BLaER1 treated with 17β-estradiol and CSF1 and Interleukin-3, amounts not matched to agents 10 nM and 100 nM (cell line): Measurements from ENCODE around the gene SCD5.

ENCODE experiments used
- H3K27ac ChIP-seq, 11 experiments: shearing (Covaris generic); formaldehyde crosslinking; 2 replicates each; pipeline ENCODE4 v1.8.1; 2022
- H3K27me3 ChIP-seq, 11 experiments: shearing (Covaris generic); formaldehyde crosslinking; 2 replicates each; pipeline ENCODE4 v1.8.1; 2022
- H3K36me3 ChIP-seq, 11 experiments: shearing (Covaris generic); formaldehyde crosslinking; 2 replicates each; pipeline ENCODE4 v1.8.1; 2022
- H3K4me1 ChIP-seq, 10 experiments: shearing (Covaris generic); formaldehyde crosslinking; 2 replicates each; pipeline ENCODE4 v1.8.1; 2022
- H3K4me2 ChIP-seq, 11 experiments: shearing (Covaris generic); formaldehyde crosslinking; 2 replicates each; pipeline ENCODE4 v1.8.1; 2022
- H3K4me3 ChIP-seq, 10 experiments: shearing (Covaris generic); formaldehyde crosslinking; 2 replicates each; pipeline ENCODE4 v1.8.1; 2022
- H3K9ac ChIP-seq, 11 experiments: shearing (Covaris generic); formaldehyde crosslinking; 2 replicates each; pipeline ENCODE4 v1.8.1; 2022
- H3K9me3 ChIP-seq, 11 experiments: shearing (Covaris generic); formaldehyde crosslinking; replicated peaks in 1 of 11; 2 replicates each; pipeline ENCODE4 v1.8.1; 2022
- H4K20me1 ChIP-seq, 11 experiments: shearing (Covaris generic); formaldehyde crosslinking; 2 replicates each; pipeline ENCODE4 v1.8.1; 2022
- Cebpa-rat ChIP-seq, 11 experiments: shearing (Covaris generic); IDR thresholded peaks; 2 replicates each; pipeline ENCODE4 v1.8.1; 2022

The SCD5 gene

DNA sequence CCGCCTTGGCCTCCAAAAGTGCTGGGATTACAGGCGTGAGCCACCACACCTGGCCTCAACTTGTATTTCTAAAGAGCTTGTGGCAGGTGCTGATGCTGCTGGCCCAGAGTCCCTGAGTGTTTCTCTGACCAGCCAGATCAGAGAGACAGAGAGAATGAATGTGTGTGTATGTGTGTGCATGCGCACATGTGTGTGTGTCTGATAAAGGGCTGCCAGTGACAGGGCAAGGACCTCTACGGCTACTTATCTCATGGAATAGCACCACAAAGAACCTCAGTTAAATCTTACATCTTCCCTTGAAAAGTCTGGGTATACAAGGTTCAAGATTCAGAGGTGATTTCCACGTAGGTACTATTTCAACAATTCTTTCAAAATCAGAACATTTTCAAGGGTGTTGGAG is 86.0 kb downstream of the SCD5 start:
- H3K36me3 ChIP-seq, result 0 out of 22 replicates have a peak, but pooled peaks cover 0 to 2% (median 0%) of the 10 kb centered on the region in 11 experiments
- no peaks in the 10 kb centered on the region for H4K20me1 ChIP-seq
- peaks cover 29 to 76% (median 53%) of the 10 kb centered on the region in 10 experiments for H3K4me1 ChIP-seq
- H3K27ac ChIP-seq, result no peak overlapping the region
- H3K27me3 ChIP-seq, result no peaks in the 10 kb centered on the region
- TF ChIP-seq Cebpa-rat (IDR thresholded peaks at IDR 0.05), result no peak
- H3K9ac ChIP-seq, result no peak overlapping the region
- H3K4me2 ChIP-seq, result peak overlapping the region in 3 of 11 experiments; percentile 26 to 90 (median 84); a peak in 3 of 22 replicates
- no peak overlapping the region for H3K4me3 ChIP-seq
- peaks cover 0 to 1% (median 0%) of the 10 kb centered on the region in 11 experiments; a peak in 2 of 22 replicates for H3K9me3 ChIP-seq

DNA sequence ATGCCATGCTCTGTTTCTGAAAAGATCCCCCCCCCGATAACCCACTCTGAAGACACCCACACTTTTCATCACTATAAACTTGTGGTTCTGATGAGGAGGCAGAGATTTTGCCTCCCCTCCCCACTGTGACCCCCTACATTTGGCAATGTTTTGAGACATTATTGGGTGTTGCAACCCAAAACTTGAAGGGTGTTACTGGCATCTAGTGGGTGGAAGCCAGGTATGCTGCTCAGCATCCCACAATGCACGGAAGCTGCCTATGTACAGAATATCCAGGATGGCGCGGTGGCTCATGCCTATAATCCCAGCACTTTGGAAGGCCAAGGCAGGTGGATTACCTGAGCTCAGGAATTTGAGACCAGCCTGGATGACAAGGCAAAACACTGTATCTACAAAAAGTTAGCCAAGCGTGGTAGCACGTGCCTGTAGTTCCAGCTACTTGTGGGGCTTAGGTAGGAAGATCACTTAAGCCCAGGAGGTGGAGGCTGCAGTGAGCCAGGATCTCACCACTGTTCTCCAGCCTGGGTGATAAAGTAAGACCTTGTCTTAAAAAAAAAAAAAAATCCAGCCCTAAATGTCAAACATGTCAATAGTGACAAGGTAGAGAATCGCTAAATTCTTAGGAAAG is 87.3 kb downstream of the SCD5 start:
- Histone ChIP-seq H3K9me3 (peaks cover 0 to 7% (median 0%) of the 10 kb centered on the region in 11 experiments; a peak in 2 of 22 replicates), H3K4me2 (peak overlapping the region in 8 of 11 experiments; percentile 7 to 61 (median 32); a peak in 13 of 22 replicates), H3K36me3 (0 out of 22 replicates have a peak, but pooled peaks cover 0 to 3% (median 0%) of the 10 kb centered on the region in 11 experiments), H3K4me1 (peaks cover 26 to 74% (median 47%) of the 10 kb centered on the region in 10 experiments), H3K9ac (no peak overlapping the region), H3K27ac (no peak overlapping the region), H4K20me1 (no peaks in the 10 kb centered on the region), H3K27me3 (no peaks in the 10 kb centered on the region), H3K4me3 (no peak overlapping the region)
- TF ChIP-seq Cebpa-rat (IDR thresholded peaks at IDR 0.05), result no peak

DNA sequence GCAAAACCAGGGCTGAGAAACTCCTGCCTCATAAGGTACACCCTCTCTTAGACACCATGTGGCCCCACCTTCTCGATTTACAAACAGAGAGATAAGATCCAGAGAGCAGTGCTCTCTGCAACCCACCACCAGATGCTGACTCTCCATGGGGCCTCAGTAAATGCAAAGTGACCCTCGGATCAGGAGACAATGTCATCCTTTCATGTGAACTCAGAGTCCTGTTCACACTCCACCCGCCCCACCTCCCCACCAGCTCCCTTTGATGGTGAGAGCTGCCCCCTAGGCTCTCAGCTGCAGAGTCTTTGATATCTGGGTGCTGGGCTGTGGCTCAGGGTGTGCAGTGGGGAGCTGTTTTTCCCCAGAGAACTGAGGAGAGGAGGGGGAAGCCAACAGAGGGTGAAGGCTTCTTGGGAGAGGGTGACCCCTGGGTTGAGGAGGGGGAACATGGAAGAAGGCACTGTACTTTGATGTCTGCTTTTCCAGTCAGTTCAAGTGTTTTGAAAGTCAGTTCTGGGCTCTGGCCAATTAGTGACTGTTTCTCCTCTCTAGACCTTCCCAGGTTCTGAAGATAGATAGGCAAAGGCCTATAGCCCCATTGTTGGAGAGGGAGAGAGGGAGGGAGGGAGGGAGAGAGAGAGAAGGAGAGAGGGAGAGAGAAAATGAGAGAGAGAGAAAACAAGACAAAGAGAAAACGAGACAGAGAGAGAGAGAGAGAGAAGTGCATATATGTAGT is 88.2 kb downstream of the SCD5 start:
- Histone ChIP-seq H3K4me2 (peak overlapping the region in 6 of 11 experiments; percentile 19 to 61 (median 53); a peak in 10 of 22 replicates), H4K20me1 (no peaks in the 10 kb centered on the region), H3K4me3 (no peak overlapping the region), H3K27ac (no peak overlapping the region), H3K36me3 (0 out of 22 replicates have a peak, but pooled peaks cover 0 to 3% (median 0%) of the 10 kb centered on the region in 11 experiments), H3K9me3 (peaks cover 0 to 7% (median 0%) of the 10 kb centered on the region in 11 experiments; a peak in 2 of 22 replicates), H3K4me1 (peaks cover 17 to 74% (median 47%) of the 10 kb centered on the region in 10 experiments), H3K9ac (no peak overlapping the region), H3K27me3 (no peaks in the 10 kb centered on the region)
- no peak for TF ChIP-seq Cebpa-rat (IDR thresholded peaks at IDR 0.05)

DNA sequence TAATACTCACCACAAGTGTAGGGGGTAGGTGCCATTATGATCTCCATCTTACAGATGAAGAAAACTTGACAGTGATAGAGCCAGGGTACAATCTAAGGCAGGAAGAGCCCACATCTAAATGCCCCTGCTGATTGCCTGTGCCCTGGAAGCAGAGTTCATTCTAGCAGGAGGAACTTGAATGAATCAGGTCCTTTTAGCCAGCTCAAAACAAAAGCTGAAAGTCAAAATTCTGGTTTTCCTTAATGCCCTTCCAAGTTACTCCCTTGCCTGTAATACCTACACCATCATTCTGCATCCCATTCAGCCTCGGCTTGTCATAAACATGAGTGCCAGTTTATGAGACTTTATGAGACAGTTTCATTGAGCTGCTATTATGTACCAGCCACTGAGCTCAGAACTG is 89.6 kb downstream of the SCD5 start:
- no peak overlapping the region for H3K9ac ChIP-seq
- no peak overlapping the region for H3K4me3 ChIP-seq
- H3K4me2 ChIP-seq, result no peak overlapping the region
- TF ChIP-seq Cebpa-rat (IDR thresholded peaks at IDR 0.05), result no peak
- peaks cover 0 to 12% (median 4%) of the 10 kb centered on the region in 11 experiments; a peak in 6 of 22 replicates for H3K36me3 ChIP-seq
- no peak overlapping the region for H3K27ac ChIP-seq
- H3K27me3 ChIP-seq, result no peaks in the 10 kb centered on the region
- peaks cover 3 to 64% (median 34%) of the 10 kb centered on the region in 10 experiments; a peak in 17 of 20 replicates for H3K4me1 ChIP-seq
- peaks cover 0 to 7% (median 0%) of the 10 kb centered on the region in 11 experiments; a peak in 2 of 22 replicates for H3K9me3 ChIP-seq
- H4K20me1 ChIP-seq, result no peaks in the 10 kb centered on the region

DNA sequence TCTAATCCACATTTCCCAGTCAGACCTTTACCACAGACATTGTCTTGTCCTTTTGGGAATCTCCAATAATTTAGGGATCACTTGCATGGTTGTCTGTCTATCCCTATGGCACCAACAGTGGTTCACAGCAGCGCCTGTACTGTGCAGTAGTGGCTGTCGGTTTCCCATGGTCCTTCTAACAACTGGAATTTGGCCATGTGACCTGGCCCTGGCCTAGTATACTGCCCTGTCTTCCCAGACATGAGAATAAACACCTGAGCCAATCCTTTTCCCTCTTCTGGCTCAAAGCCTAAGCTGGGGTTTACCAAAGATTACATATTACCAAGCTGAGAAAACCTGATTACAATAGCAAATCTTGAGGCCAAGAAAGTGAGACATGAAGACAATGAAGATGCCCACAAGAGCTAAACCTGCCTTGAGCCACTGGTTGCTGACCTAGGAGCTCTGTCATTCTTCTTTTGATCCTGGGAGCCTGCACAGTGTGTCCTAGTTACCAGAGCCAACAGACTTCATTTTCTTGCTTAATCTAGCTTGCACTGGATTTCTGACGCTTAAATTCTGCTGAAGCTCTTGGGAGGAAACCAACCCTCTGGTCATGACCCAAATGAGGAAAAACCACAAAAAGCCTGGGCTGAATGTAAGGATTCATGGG is 92.1 kb downstream of the SCD5 start:
- Histone ChIP-seq H3K36me3 (peaks cover 0 to 22% (median 6%) of the 10 kb centered on the region in 11 experiments; a peak in 8 of 22 replicates), H3K4me2 (peak overlapping the region in 7 of 11 experiments; percentile 12 to 46 (median 23); a peak in 14 of 22 replicates), H4K20me1 (no peaks in the 10 kb centered on the region), H3K9me3 (peaks cover 0 to 7% (median 0%) of the 10 kb centered on the region in 11 experiments; a peak in 2 of 22 replicates), H3K27me3 (no peaks in the 10 kb centered on the region), H3K4me1 (peaks cover 0 to 42% (median 27%) of the 10 kb centered on the region in 10 experiments; a peak in 14 of 20 replicates), H3K4me3 (no peak overlapping the region), H3K27ac (no peak overlapping the region), H3K9ac (no peak overlapping the region)
- TF ChIP-seq Cebpa-rat (IDR thresholded peaks at IDR 0.05), result no peak

DNA sequence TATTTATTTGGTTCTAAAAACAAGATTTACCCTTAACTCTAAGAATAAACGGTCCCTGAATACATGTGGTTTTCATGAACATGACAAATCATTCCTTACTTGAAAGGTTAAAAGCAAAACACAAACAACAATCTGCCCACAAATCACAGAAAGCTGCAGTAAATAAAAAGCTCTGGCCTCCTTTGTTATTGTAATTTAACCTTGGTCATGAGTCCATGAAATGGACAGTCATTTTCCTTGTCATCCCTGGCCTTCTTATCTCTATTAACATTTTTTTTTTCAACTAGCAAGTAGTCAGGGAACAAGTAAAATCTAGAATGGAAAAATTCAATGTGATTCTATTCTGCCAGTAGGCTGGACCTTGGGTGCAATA is 92.7 kb downstream of the SCD5 start:
- H3K9me3 ChIP-seq, result peaks cover 0 to 7% (median 0%) of the 10 kb centered on the region in 11 experiments; a peak in 2 of 22 replicates
- no peak overlapping the region for H3K27ac ChIP-seq
- H3K4me2 ChIP-seq, result peak overlapping the region in 7 of 11 experiments; percentile 12 to 46 (median 23); a peak in 13 of 22 replicates
- peaks cover 0 to 25% (median 6%) of the 10 kb centered on the region in 11 experiments; a peak in 8 of 22 replicates for H3K36me3 ChIP-seq
- H4K20me1 ChIP-seq, result no peaks in the 10 kb centered on the region
- H3K27me3 ChIP-seq, result no peaks in the 10 kb centered on the region
- peaks cover 0 to 36% (median 21%) of the 10 kb centered on the region in 10 experiments; a peak in 14 of 20 replicates for H3K4me1 ChIP-seq
- H3K4me3 ChIP-seq, result no peak overlapping the region
- no peak overlapping the region for H3K9ac ChIP-seq
- TF ChIP-seq Cebpa-rat (IDR thresholded peaks at IDR 0.05), result no peak

DNA sequence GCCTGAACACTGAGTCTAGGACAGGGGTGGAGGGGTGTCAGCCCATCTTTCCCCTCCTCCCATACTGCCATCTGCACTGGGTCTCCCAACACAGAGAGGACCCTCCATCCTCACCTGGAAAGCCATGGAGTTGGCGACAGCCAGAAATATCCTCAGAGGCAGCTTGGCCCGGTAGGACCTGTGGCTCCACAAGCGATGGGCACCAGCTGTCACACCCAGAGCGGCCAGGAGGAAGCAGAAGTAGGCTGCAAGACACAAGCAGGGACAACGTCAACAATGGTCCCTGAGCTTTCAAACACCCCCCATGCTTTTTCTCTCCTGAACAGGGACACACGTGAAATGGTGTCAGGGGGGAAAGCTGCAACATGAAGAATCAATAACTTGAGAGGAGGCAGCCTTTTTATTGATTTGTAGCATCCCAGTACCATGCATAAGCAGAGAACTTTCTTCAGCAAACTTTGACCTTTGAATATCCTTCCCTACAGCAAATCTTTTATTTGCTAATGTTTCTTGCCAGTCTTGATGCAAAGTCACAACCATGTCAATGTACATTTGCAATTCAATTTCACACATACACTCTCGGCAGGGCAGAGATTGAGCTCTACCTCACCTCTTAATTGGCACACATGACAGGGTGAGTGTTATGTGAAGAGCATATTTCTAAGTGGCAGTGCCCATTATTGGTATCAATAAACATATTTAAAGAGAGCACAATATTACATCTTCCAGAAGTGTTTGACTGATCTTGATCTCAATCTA is 93.2 kb downstream of the SCD5 start:
- Histone ChIP-seq H3K4me2 (peak overlapping the region in 6 of 11 experiments; percentile 12 to 46 (median 32); a peak in 9 of 22 replicates), H3K27ac (no peak overlapping the region), H4K20me1 (no peaks in the 10 kb centered on the region), H3K36me3 (peaks cover 0 to 25% (median 6%) of the 10 kb centered on the region in 11 experiments; a peak in 9 of 22 replicates), H3K27me3 (no peaks in the 10 kb centered on the region), H3K9me3 (peaks cover 0 to 7% (median 0%) of the 10 kb centered on the region in 11 experiments; a peak in 2 of 22 replicates), H3K4me3 (no peak overlapping the region), H3K9ac (no peak overlapping the region), H3K4me1 (peaks cover 0 to 31% (median 18%) of the 10 kb centered on the region in 10 experiments; a peak in 14 of 20 replicates)
- TF ChIP-seq Cebpa-rat (IDR thresholded peaks at IDR 0.05), result no peak

DNA sequence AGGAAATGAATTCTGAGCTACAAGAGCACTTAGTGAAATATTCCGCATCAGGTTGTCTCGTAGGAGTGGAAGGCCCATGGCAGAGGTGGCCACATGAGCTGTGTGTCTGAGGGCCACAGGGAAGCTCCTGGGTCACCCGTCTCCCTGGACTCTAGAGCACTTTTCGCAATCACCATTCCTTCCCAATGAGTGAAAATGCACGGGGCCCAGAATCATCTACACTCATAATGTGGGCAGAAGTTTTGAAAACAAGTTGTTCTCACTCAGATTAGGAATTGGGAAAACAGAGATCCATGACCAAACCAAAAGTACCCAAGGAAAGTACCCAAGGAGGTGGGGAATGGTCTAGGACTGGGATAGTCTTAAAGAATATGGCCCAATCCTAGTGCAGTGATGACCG is 94.4 kb downstream of the SCD5 start:
- Histone ChIP-seq H3K36me3 (peaks cover 0 to 28% (median 6%) of the 10 kb centered on the region in 11 experiments; a peak in 10 of 22 replicates), H3K27ac (no peak overlapping the region), H3K4me1 (peaks cover 0 to 25% (median 16%) of the 10 kb centered on the region in 10 experiments; a peak in 14 of 20 replicates), H4K20me1 (no peaks in the 10 kb centered on the region), H3K4me3 (no peak overlapping the region), H3K4me2 (no peak overlapping the region), H3K27me3 (no peaks in the 10 kb centered on the region), H3K9ac (no peak overlapping the region), H3K9me3 (peaks cover 0 to 7% (median 0%) of the 10 kb centered on the region in 11 experiments; a peak in 2 of 22 replicates)
- no peak for TF ChIP-seq Cebpa-rat (IDR thresholded peaks at IDR 0.05)
